ENCODE measurements around the gene COG3.

DNA sequence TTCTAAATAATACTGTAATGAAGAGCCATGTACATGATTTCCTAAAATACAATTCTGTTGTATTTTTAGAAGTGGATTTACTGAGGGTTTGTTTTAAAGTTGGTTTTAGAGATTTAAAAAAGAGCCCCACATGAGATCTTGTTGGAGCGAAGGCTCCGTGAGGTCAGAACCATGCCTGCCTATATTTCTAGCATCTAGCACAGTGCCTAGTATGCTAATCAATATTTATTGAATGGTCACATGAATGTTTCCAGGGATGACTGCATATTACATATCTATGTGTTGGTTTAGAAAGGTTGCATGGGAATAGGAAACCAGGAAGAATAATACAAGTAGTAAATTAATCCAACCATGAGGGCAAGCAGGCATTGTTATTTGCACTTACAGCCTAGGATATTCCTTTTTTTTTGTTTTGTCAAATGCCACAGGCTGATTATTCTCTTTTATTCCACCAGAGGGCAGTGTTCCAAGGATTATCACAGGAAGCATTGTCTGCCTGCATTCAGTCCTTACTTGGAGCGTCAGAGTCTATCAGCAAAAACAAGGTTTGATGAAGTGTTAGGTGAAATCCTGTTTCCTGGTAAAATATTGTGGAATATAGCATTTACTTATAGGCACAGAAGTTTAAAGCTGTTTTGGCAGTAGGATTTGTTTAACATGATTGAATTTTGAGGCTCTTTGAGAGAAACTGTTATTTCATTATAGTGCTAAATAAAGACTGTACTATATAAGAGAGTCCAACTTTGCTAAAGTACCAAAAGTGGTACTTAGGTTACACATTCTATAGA, 46.8 kb downstream of the COG3 start:
- TF ChIP-seq, protein P1, sequence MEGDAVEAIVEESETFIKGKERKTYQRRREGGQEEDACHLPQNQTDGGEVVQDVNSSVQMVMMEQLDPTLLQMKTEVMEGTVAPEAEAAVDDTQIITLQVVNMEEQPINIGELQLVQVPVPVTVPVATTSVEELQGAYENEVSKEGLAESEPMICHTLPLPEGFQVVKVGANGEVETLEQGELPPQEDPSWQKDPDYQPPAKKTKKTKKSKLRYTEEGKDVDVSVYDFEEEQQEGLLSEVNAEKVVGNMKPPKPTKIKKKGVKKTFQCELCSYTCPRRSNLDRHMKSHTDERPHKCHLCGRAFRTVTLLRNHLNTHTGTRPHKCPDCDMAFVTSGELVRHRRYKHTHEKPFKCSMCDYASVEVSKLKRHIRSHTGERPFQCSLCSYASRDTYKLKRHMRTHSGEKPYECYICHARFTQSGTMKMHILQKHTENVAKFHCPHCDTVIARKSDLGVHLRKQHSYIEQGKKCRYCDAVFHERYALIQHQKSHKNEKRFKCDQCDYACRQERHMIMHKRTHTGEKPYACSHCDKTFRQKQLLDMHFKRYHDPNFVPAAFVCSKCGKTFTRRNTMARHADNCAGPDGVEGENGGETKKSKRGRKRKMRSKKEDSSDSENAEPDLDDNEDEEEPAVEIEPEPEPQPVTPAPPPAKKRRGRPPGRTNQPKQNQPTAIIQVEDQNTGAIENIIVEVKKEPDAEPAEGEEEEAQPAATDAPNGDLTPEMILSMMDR (IDR thresholded peaks at IDR 0.05), result peak in 1 of 3 donors; percentile 42
- TF ChIP-seq POLR2A (IDR thresholded peaks at IDR 0.05), result no peak

Data from lower leg skin (tissue), 3 donors.